ENCODE data around the gene ASB16.

- no peak for TF ChIP-seq POLR2A (IDR thresholded peaks at IDR 0.05)
- TF ChIP-seq CTCF (IDR thresholded peaks at IDR 0.05): no peak
Observed at GRCh38 chr17:44212507-44213402, 42.3 kb downstream of the ASB16 start.

Data from Peyer's patch (tissue), 4 donors.